Activated naive CD8-positive, alpha-beta T cell (primary cell): ENCODE measurements around the gene ETS2.
A peak's percentile ranks its signal among the peaks of the same experiment; 100 is the strongest.

Source experiments
- H3K27ac Mint-ChIP-seq: one replicate; pipeline ENCODE4 v1.8.0; 2021; ENCODE audit warnings: mixed read lengths
- H3K27me3 Mint-ChIP-seq: one replicate; pipeline ENCODE4 v1.8.0; 2021; ENCODE audit warnings: mixed read lengths
- H3K36me3 Mint-ChIP-seq: one replicate; pipeline ENCODE4 v1.8.0; 2021; ENCODE audit warnings: mixed read lengths
- H3K4me1 Mint-ChIP-seq: one replicate; pipeline ENCODE4 v1.8.0; 2021; ENCODE audit warnings: low read depth, mixed read lengths
- H3K4me3 Mint-ChIP-seq: one replicate; pipeline ENCODE4 v1.8.0; 2021; ENCODE audit warnings: mild to moderate bottlenecking, mixed read lengths
- H3K9me3 Mint-ChIP-seq: one replicate; pipeline ENCODE4 v1.8.0; 2021; ENCODE audit warnings: low read depth, mixed read lengths

Gene ETS2

DNA sequence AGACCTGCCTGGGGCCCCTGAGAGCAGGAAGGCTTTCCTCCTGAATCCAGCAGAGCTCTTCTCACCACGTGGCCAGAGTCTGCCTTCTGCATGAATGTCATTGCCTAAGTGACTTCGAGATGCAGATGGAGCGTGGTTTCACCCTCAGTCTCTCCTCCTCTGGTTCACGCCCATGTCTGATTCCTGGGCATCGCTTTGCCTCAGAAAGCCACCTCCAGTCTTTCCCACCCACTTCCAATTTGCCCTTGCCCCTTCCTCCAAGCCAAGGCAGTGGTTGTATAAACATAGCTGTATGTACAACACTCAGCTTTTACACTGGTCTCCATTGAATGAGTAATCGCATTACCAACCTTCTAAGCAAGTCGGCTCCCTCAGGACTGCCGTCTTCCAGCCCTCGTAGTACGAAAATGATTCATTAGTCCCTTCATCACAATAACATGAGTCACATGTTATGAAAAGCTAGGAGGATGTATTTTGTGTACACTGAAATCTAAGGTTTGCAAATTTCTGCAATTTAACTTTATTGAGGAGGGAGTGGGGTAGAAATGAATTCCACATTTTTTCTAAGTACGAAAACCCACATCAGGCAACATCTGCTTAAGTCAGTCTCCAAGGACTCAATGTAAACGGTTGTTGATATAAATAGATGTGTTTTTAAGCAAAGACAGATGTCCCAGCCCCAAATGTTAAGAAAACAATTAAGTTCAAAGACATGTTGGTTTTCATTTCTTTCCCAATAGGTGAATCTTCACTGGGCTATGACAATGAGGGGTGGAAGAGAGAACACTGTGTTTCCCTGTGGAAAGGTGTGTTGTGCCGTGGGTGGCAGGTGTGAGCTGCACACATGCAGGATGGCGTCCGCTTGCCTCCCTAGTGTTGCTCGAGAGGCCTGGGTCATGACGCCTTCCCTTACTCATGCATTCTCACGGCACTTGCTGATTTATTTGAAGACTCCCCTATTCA is 32.3 kb upstream of the ETS2 start:
- H3K27me3 Mint-ChIP-seq, result no peaks in the 10 kb centered on the region
- no peaks in the 10 kb centered on the region for H3K9me3 Mint-ChIP-seq
- H3K4me3 Mint-ChIP-seq, result no peak overlapping the region
- H3K4me1 Mint-ChIP-seq, result peaks cover 41% of the 10 kb centered on the region
- H3K27ac Mint-ChIP-seq, result peak overlapping the region; percentile 22
- H3K36me3 Mint-ChIP-seq, result no peaks in the 10 kb centered on the region

DNA sequence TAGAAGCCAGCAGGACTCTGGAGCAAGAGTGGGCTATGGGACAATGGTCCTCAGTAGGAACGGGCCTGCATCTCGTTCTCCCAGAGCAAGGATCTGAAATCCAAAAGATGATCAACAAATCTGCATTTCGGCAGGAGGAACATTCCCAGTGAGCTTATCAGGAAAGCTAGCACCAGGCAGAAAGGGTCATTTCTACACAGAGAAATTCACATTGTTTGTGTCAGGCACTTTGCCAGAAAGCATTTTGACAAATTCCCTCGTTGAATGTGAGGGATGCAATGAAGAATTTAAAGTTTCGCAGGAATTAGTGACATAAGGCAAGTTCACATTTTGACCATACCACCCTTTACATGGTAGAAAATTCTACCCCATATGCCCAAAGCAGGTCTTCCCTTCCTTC is 31.6 kb upstream of the ETS2 start:
- Mint-ChIP-seq H3K9me3 (no peaks in the 10 kb centered on the region), H3K4me3 (no peak overlapping the region), H3K27ac (no peak overlapping the region), H3K27me3 (no peaks in the 10 kb centered on the region), H3K4me1 (peaks cover 33% of the 10 kb centered on the region), H3K36me3 (peaks cover 3% of the 10 kb centered on the region)

DNA sequence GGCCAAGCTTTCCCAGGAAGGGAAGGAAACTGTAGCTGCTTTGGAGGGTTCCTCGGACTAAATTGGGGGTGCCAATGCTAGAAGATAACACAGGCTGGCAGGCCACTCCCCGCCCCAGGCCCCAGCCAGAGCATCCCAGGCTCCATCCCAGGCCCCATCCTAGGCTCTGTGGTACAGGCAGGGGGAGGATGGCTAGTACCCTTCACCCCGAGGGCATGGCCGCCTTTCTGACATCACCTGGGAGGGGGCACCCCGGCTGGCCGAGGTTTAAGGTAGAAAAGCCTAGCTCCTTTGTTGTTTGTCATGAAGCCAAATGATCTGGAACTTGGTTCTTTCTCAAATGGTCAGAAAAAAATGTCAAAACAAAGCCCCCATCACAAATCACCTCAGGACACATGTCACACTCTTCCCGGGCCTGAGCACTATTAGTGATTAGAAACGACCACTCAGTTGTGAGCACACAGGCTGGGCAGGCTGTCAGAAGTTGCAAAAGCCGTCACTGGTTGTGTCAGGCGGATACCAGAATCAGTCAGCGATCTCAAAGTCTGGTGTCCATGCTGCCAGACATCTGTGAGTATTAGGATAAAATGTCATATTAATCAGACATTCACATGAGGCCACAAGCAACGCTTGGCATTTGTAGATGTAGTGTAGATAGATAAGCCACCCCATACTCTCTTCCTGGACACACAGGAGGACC is 31.0 kb upstream of the ETS2 start:
- peaks cover 28% of the 10 kb centered on the region for H3K4me1 Mint-ChIP-seq
- peaks cover 3% of the 10 kb centered on the region for H3K36me3 Mint-ChIP-seq
- H3K27me3 Mint-ChIP-seq, result no peaks in the 10 kb centered on the region
- H3K27ac Mint-ChIP-seq, result no peak overlapping the region
- no peaks in the 10 kb centered on the region for H3K9me3 Mint-ChIP-seq
- H3K4me3 Mint-ChIP-seq, result no peak overlapping the region

DNA sequence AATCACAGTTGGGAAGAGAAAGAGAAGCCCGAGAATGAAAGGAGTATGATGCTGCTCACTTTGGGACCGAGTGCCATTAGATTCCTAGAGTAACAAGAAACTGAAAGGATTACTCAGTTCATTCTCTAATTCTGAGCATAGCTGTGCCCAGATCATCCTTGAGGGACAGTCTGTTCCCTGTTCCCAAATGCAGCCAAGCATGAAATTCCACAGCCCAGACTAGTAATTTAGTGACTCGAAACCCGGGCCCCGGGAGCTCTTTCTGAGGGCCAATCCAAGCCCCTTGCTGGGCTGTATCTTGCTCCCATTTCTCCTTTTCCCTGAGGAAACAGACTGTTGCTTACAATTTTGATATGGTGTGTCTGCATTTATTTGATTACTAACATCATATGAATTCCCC is 30.0 kb upstream of the ETS2 start:
- Mint-ChIP-seq H3K27ac (no peak overlapping the region), H3K4me1 (peaks cover 28% of the 10 kb centered on the region), H3K4me3 (no peak overlapping the region), H3K9me3 (no peaks in the 10 kb centered on the region), H3K27me3 (no peaks in the 10 kb centered on the region), H3K36me3 (peaks cover 3% of the 10 kb centered on the region)

DNA sequence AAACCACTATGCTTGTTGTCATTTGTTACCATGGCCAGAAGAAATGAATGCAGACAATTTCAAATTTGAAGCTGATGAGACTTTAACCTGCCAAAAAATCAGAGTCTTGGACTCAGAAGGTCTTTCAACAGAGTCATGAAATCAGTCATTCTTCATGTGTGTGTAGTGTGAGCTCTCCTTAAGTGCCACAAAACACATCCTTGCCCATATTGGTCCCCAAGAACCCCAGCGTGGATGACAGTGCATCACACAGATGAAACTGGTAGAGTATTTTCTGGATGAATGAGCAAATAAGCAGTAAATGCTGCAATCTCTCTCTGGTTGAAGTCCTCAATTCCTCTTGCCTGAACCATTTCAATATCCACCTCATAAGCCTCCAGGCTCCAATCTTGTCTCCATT is 28.7 kb upstream of the ETS2 start:
- Mint-ChIP-seq H3K4me1 (peaks cover 32% of the 10 kb centered on the region), H3K36me3 (peaks cover 5% of the 10 kb centered on the region), H3K27me3 (no peaks in the 10 kb centered on the region), H3K4me3 (no peak overlapping the region), H3K27ac (no peak overlapping the region), H3K9me3 (peaks cover 3% of the 10 kb centered on the region)

DNA sequence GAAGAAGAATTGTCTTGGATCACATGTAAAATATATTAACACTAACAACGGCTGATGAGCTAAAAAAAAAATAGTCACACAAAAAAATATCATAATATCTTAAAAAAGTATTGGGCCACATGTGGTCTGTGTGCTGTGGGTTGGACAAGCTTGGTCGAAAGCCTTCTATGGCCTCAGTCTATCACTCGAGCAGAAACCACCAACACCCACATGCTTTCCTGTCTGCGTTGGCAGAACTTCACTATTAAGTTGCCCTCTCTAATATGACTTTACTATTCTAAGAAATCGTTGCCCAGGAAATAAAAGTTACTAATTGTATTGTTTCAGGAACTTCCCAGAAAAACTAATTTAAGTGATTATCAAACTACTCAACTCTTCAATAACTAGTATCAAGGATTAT is 28.2 kb upstream of the ETS2 start:
- H3K36me3 Mint-ChIP-seq, result peaks cover 7% of the 10 kb centered on the region
- no peaks in the 10 kb centered on the region for H3K27me3 Mint-ChIP-seq
- peaks cover 6% of the 10 kb centered on the region for H3K9me3 Mint-ChIP-seq
- H3K4me1 Mint-ChIP-seq, result peaks cover 32% of the 10 kb centered on the region
- H3K4me3 Mint-ChIP-seq, result no peak overlapping the region
- no peak overlapping the region for H3K27ac Mint-ChIP-seq

DNA sequence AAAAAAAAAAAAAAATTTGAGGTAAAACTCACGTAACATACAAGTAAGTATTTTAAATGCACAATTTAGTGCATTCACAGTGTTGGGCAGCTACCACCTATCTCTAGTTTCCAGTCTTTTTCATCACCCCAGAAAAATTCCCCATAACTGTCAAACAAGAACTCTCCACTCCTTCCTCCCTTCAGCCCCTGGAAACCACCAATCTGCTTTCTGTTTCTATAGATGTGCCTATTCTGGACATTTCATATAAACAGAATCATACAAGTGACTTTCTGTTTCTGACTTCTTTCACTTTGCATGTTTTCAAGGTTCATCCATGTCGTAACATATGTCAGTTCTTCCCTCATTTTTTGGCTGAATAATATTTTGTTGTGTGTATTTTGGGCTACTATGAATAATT is 24.9 kb upstream of the ETS2 start:
- Mint-ChIP-seq H3K4me3 (no peak overlapping the region), H3K27me3 (no peaks in the 10 kb centered on the region), H3K27ac (peak overlapping the region; percentile 6)

DNA sequence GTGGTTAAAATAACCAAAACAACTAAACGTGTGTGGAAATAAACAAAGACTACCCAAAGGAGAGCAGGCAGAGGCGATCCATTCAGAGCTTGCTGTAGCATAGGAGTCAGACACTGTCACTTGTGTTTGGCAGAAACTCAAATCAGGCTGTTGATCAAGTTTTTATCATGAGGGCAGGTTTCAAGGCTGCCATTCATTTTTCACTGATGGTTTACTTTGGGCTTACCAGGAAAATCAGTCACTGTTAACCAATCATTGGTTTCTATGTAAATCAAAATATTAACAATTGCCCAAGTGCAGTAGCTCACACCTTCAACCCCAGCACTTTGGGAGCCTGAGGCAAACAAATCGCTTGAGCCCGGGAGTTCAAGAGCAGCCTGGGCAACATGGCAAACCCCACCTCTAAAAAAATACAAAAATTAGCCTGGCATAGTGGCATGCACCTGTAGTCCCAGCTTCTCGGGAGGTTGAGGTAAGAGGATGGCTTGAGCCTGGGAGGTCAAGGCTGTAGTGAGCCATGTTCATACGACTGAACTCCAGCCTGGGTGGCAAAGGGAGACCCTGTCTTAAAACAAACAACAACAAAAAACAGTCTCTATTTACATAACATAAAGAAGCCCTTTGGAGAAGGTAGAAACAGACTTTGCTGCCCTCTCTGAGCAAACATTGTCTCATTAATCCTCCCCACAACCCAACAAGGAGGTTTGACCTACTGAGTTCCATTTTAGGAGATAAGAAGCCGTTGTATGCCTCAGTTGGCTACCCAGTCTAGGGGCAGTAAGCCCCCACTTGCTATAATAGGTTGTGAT is 21.1 kb upstream of the ETS2 start:
- Mint-ChIP-seq H3K27ac (no peak overlapping the region), H3K27me3 (no peaks in the 10 kb centered on the region), H3K4me1 (peaks cover 4% of the 10 kb centered on the region), H3K9me3 (peaks cover 6% of the 10 kb centered on the region), H3K36me3 (peaks cover 11% of the 10 kb centered on the region), H3K4me3 (no peak overlapping the region)

More for the DNA sequence above, 24.9 kb upstream of the ETS2 start:
- peaks cover 14% of the 10 kb centered on the region for H3K36me3 Mint-ChIP-seq
- H3K9me3 Mint-ChIP-seq, result peaks cover 6% of the 10 kb centered on the region
- peaks cover 21% of the 10 kb centered on the region for H3K4me1 Mint-ChIP-seq

DNA sequence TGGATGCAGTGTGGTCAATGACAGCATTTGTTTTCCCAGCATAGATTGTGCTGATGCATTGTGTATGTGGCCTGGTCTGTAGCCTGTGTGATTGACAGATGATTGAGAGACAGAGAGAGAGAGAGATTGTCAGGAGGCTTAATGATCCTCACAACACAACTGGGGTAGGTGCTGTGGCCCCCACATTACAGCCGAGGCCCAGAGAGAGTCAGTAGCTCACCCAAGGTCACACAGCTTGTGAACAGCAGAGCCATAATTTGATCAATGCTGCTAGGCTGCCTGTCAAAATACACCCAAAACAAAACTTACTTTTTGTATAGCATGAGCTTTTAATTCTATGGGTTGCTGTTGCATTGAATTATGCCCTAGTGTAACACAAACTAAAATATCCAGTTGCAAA is 20.2 kb upstream of the ETS2 start:
- Mint-ChIP-seq H3K4me1 (peaks cover 4% of the 10 kb centered on the region), H3K27ac (no peak overlapping the region), H3K27me3 (no peaks in the 10 kb centered on the region), H3K36me3 (peaks cover 11% of the 10 kb centered on the region), H3K4me3 (no peak overlapping the region), H3K9me3 (peaks cover 6% of the 10 kb centered on the region)

DNA sequence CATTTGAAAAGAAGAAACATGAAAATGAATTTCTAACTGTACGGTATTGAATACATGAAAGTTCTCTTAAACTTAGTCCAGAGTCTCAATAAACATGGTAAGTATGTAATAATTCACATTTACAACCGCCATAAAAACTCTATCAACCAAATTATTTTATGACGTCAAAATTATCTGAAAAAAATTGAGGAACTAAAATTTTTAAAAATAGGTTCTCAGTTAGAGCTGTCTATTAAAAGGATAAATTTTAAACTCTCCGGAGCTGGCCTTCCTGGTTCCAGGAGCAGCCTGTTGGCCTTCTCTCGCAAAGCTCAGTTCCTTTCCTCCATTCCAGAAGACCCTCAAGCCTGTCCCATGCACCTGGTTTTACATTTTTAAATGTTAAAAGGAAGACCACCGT is 18.7 kb upstream of the ETS2 start:
- Mint-ChIP-seq H3K36me3 (peaks cover 9% of the 10 kb centered on the region), H3K4me1 (peaks cover 5% of the 10 kb centered on the region), H3K27me3 (no peaks in the 10 kb centered on the region), H3K4me3 (no peak overlapping the region), H3K9me3 (peaks cover 3% of the 10 kb centered on the region), H3K27ac (no peak overlapping the region)

DNA sequence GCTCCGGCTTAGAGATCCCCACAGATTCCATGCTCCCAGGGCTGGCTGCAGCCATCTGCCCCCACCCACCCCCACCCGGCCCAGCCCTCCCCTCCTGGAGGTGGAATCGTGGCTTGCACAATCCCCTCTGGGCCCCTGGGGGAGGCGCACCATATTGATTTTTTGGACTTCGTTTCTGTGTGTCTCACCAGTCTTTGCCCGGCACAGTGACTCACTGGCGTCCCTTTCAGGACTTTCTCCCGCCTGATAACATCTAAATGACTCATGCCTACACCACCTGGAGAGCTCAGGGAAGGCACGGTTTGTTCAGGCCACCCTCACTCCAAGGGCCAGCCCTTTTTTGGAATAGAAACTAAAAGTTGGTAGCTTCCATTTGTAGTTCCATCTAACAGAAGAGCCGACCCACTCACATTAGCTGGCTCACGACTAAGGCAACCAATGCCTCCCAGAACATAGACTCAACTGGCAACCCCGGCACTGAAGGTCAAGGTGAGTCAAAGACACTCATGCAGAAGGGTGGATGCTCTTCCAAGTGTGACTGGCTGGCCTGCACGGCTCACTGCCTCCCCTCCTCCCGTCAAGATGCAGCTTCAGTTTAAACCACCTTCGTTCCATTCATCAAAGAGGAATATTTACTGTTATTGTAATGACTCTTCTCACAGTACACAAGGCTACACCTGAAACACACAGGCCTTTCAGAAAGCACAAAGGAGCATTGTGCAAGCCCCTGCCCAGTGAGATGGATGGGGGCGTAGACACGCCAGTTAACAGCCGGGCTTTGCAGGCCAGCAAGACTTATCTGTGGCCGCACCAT is 18.1 kb upstream of the ETS2 start:
- Mint-ChIP-seq H3K9me3 (no peaks in the 10 kb centered on the region), H3K27me3 (no peaks in the 10 kb centered on the region), H3K4me3 (no peak overlapping the region), H3K4me1 (peaks cover 5% of the 10 kb centered on the region), H3K27ac (no peak overlapping the region), H3K36me3 (peaks cover 7% of the 10 kb centered on the region)

DNA sequence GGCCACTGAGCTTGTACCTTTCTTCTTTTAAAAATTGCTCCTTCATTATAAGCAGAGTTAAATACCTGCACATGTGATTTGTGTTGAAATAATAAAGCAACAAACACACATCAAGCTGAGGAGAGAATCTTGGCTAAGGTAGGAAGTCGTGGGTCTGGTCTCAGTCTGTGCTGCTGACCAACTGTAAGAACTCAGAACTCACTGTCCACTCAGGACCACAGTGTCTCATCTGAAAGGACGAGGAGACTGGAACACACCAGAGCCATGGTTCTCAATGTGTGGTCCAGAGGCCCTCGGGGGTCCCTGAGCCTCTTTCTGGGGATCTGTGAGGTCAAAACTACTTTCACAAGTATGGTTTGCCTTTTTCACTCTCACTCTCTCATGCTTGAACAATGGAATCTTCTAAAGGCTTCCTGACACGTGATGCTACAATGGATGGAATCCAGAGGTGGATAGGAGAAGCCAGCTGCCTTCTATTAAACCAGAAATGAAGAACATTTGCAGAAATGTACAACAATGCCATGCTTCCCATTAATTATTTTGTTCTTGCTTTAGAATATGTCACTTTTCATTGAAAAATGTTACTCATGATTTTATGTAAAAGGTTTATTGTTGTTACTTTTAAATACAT is 17.3 kb upstream of the ETS2 start:
- no peaks in the 10 kb centered on the region for H3K9me3 Mint-ChIP-seq
- peaks cover 3% of the 10 kb centered on the region for H3K36me3 Mint-ChIP-seq
- H3K27me3 Mint-ChIP-seq, result no peaks in the 10 kb centered on the region
- peaks cover 5% of the 10 kb centered on the region for H3K4me1 Mint-ChIP-seq
- no peak overlapping the region for H3K4me3 Mint-ChIP-seq
- H3K27ac Mint-ChIP-seq, result no peak overlapping the region

DNA sequence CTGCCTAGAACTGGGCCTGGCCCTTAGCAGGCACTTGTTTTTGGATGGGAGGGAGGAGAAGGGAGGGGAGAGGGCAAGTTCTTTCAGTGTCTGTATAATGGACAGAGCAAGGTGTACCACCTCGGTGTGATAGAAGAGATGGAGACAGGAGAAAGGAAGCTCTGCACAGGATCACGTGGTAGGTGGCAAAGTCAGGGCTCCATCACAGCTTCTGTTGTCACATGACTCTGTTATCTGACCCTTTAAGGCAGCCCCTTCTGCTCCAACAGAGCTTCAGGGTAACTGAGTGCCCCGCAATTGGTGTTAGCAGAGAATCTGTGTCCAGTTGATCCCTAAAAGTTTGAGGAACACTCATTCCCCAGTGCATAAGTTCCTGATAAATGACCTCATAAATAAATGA is 16.5 kb upstream of the ETS2 start:
- Mint-ChIP-seq H3K27me3 (no peaks in the 10 kb centered on the region), H3K36me3 (peaks cover 1% of the 10 kb centered on the region), H3K4me3 (no peak overlapping the region), H3K9me3 (no peaks in the 10 kb centered on the region), H3K4me1 (peaks cover 5% of the 10 kb centered on the region), H3K27ac (no peak overlapping the region)

DNA sequence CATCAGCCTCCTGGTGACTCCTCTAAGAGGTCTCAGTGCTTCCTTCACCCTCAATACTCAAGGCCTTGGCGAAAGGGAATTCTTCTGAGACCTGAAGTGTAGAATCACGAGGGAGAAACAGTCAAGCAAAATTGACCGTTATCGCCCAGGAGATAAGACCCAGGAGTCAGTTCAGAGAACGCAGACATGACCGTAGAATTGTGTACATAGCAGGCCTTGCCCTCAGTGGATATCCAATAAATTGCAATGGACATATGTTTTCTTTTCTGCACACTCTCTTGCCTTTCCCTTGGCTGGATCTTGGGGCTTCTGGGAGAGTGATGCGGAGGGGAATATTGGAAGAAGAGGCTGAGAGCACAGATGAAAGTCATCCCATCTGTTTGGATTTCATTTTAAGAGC is 15.7 kb upstream of the ETS2 start:
- Mint-ChIP-seq H3K9me3 (no peaks in the 10 kb centered on the region), H3K36me3 (no peaks in the 10 kb centered on the region), H3K4me1 (peaks cover 5% of the 10 kb centered on the region), H3K27me3 (no peaks in the 10 kb centered on the region), H3K27ac (no peak overlapping the region), H3K4me3 (no peak overlapping the region)
